Neural progenitor cell (in vitro differentiated cells): ENCODE measurements around the gene KDM2A. TPM values are rescaled to one million over a fixed set of nuclear protein-coding genes. Genes with fewer than 3 reads are reported as not detected.

Experiments
- DNase-seq: peaks from one replicate; pipeline ENCODE4 v3.0.0-alpha.2; 2016; ENCODE audit warnings: low spot score
- H2AFZ ChIP-seq: fragments of 200-600 bp; sonication (generic); replicated peaks from 2 replicates; pipeline ENCODE4 v1.6.1; 2016; ENCODE audit warnings: antibody characterized with exemption
- H3F3A ChIP-seq: fragments of 200-600 bp; sonication (generic); 2 replicates; pipeline ENCODE4 v1.6.1; 2016; ENCODE audit warnings: antibody characterized with exemption, low read depth
- H3K27ac ChIP-seq: fragments of 200-600 bp; sonication (generic); 2 replicates; pipeline ENCODE4 v1.5.1; 2016; ENCODE audit warnings: mild to moderate bottlenecking
- H3K27me3 ChIP-seq: fragments of 200-600 bp; sonication (generic); 2 replicates; pipeline ENCODE4 v1.6.1; 2016; ENCODE audit warnings: mild to moderate bottlenecking, moderate library complexity
- H3K36me3 ChIP-seq: fragments of 200-600 bp; sonication (generic); 2 replicates; pipeline ENCODE4 v1.5.1; 2016
- H3K4me1 ChIP-seq: fragments of 200-600 bp; sonication (generic); 2 replicates; pipeline ENCODE4 v1.6.1; 2016; ENCODE audit warnings: mixed run types
- H3K4me2 ChIP-seq: fragments of 200-600 bp; sonication (generic); 2 replicates; pipeline ENCODE4 v1.6.1; 2016
- H3K4me3 ChIP-seq: fragments of 200-600 bp; sonication (generic); 2 replicates; pipeline ENCODE4 v1.5.1; 2016
- H3K79me2 ChIP-seq: fragments of 200-600 bp; sonication (generic); 2 replicates; pipeline ENCODE4 v1.6.1; 2016; ENCODE audit warnings: low read depth
- H3K9ac ChIP-seq: fragments of 200-600 bp; sonication (generic); 2 replicates; pipeline ENCODE4 v1.6.1; 2016
- H3K9me3 ChIP-seq: fragments of 200-600 bp; sonication (generic); 2 replicates; pipeline ENCODE4 v1.5.1; 2016; ENCODE audit warnings: low read depth
- H4K20me1 ChIP-seq: fragments of 200-600 bp; sonication (generic); 2 replicates; pipeline ENCODE4 v1.6.1; 2016; ENCODE audit warnings: low read depth
- H3K27ac Mint-ChIP-seq: 3 replicates; pipeline ENCODE4 v1.8.0; 2021; ENCODE audit warnings: mixed read lengths
- H3K27me3 Mint-ChIP-seq: 2 replicates; pipeline ENCODE4 v1.8.0; 2022; ENCODE audit warnings: low read depth, mild to moderate bottlenecking, inconsistent platforms, moderate library complexity, mixed read lengths; ENCODE audit not compliant: insufficient read depth
- H3K36me3 Mint-ChIP-seq: 3 replicates; pipeline ENCODE4 v1.8.0; 2021; ENCODE audit warnings: mixed read lengths
- H3K4me1 Mint-ChIP-seq: 3 replicates; pipeline ENCODE4 v1.8.0; 2021; ENCODE audit warnings: mixed read lengths
- H3K4me3 Mint-ChIP-seq: 3 replicates; pipeline ENCODE4 v1.8.0; 2021; ENCODE audit warnings: mild to moderate bottlenecking, moderate library complexity, mixed read lengths
- H3K9me3 Mint-ChIP-seq: 3 replicates; pipeline ENCODE4 v1.8.0; 2020; ENCODE audit warnings: mixed read lengths
- CTCF ChIP-seq: fragments of 200-600 bp; sonication (generic); IDR thresholded peaks from 2 replicates; pipeline ENCODE4 v1.5.1; 2017; ENCODE audit warnings: antibody characterized with exemption, mild to moderate bottlenecking
- EZH2 ChIP-seq: fragments of 200-600 bp; sonication (generic); IDR thresholded peaks from 2 replicates; pipeline ENCODE4 v1.6.1; 2017; ENCODE audit warnings: antibody characterized with exemption, mild to moderate bottlenecking, moderate library complexity
- EZH2phosphoT487 ChIP-seq: fragments of 200-600 bp; sonication (generic); IDR thresholded peaks from 2 replicates; pipeline ENCODE4 v1.6.1; 2017; ENCODE audit warnings: antibody characterized with exemption
- total RNA-seq: library from RNA; depleted of rRNA; stranded (reverse); fragments of >200 nt; gene quantifications from 2 replicates; pipeline ENCODE4 v1.2.3, GENCODE V29; 2015; ENCODE audit warnings: low replicate concordance

Gene KDM2A
- total RNA-seq, 1 donor from 2014 or later, result 49.5 TPM

- Mint-ChIP-seq H3K4me1 (peaks cover 43% of the 10 kb centered on the region), H3K36me3 (no peaks in the 10 kb centered on the region), H3K4me3 (no peak overlapping the region), H3K27ac (no peak overlapping the region), H3K27me3 (no peaks in the 10 kb centered on the region), H3K9me3 (no peaks in the 10 kb centered on the region)
- DNase-seq, result no peak
- H3K4me3 ChIP-seq, result no peak overlapping the region
- no peak overlapping the region for H3K4me2 ChIP-seq
- H3K9me3 ChIP-seq, result no peaks in the 10 kb centered on the region
- H2AFZ ChIP-seq, result no peak overlapping the region
- no peaks in the 10 kb centered on the region for H3K27me3 ChIP-seq
- H3K9ac ChIP-seq, result no peak overlapping the region
- TF ChIP-seq CTCF (no peak), EZH2phosphoT487 (no peak), EZH2 (no peak)
- H3K79me2 ChIP-seq, result peaks cover 81% of the 10 kb centered on the region
- H3F3A ChIP-seq, result peaks cover 35% of the 10 kb centered on the region
- H3K27ac ChIP-seq, result no peak overlapping the region
- peaks cover 41% of the 10 kb centered on the region for H3K4me1 ChIP-seq
- H3K36me3 ChIP-seq, result no peaks in the 10 kb centered on the region
- H4K20me1 ChIP-seq, result peaks cover 92% of the 10 kb centered on the region
These were observed 154.4 kb downstream of the KDM2A start for GRCh38 chr11:67273260-67273990.

GRCh38 chr11:67274768-67275605 is 155.9 kb downstream of the KDM2A start:
- no peak overlapping the region for H3K4me3 ChIP-seq
- H3K9ac ChIP-seq, result no peak overlapping the region
- H3K27ac Mint-ChIP-seq, result no peak overlapping the region
- peaks cover 20% of the 10 kb centered on the region for H3F3A ChIP-seq
- no peak overlapping the region for H3K4me2 ChIP-seq
- peaks cover 28% of the 10 kb centered on the region for H3K4me1 ChIP-seq
- no peaks in the 10 kb centered on the region for H3K36me3 ChIP-seq
- H3K9me3 Mint-ChIP-seq, result no peaks in the 10 kb centered on the region
- TF ChIP-seq EZH2, result no peak
- no peak for TF ChIP-seq CTCF
- TF ChIP-seq EZH2phosphoT487, result no peak
- no peak for DNase-seq
- H4K20me1 ChIP-seq, result peaks cover 77% of the 10 kb centered on the region
- peaks cover 28% of the 10 kb centered on the region for H3K4me1 Mint-ChIP-seq
- peaks cover 65% of the 10 kb centered on the region for H3K79me2 ChIP-seq
- H3K9me3 ChIP-seq, result no peaks in the 10 kb centered on the region
- no peak overlapping the region for H3K27ac ChIP-seq
- peaks cover 3% of the 10 kb centered on the region for H3K36me3 Mint-ChIP-seq
- no peaks in the 10 kb centered on the region for H3K27me3 Mint-ChIP-seq
- H3K4me3 Mint-ChIP-seq, result no peak overlapping the region
- no peaks in the 10 kb centered on the region for H3K27me3 ChIP-seq
- H2AFZ ChIP-seq, result no peak overlapping the region

- H3K4me3 ChIP-seq, result no peak overlapping the region
- Mint-ChIP-seq H3K27ac (peak overlapping the region; percentile 65), H3K4me1 (peaks cover 20% of the 10 kb centered on the region), H3K9me3 (no peaks in the 10 kb centered on the region), H3K36me3 (peaks cover 5% of the 10 kb centered on the region), H3K27me3 (no peaks in the 10 kb centered on the region), H3K4me3 (no peak overlapping the region)
- peaks cover 68% of the 10 kb centered on the region for H4K20me1 ChIP-seq
- H3K4me1 ChIP-seq, result peaks cover 20% of the 10 kb centered on the region
- no peak overlapping the region for H3K4me2 ChIP-seq
- no peak overlapping the region for H3K27ac ChIP-seq
- no peaks in the 10 kb centered on the region for H3K36me3 ChIP-seq
- H2AFZ ChIP-seq, result no peak overlapping the region
- no peaks in the 10 kb centered on the region for H3K27me3 ChIP-seq
- no peak overlapping the region for H3K9ac ChIP-seq
- peaks cover 62% of the 10 kb centered on the region for H3K79me2 ChIP-seq
- peaks cover 12% of the 10 kb centered on the region for H3F3A ChIP-seq
- H3K9me3 ChIP-seq, result no peaks in the 10 kb centered on the region
- no peak for DNase-seq
- no peak for TF ChIP-seq EZH2
- no peak for TF ChIP-seq EZH2phosphoT487
- no peak for TF ChIP-seq CTCF
These were observed 156.7 kb downstream of the KDM2A start for GRCh38 chr11:67275606-67276409.
